Stimulated activated CD8-positive, alpha-beta memory T cell treated with anti-CD3 and anti-CD28 coated beads, Interleukin-15, amount 100 ng/mL, for 24 hours (primary cell): Measurements from ENCODE around the gene PKP3.

Source experiments
- DNase-seq: peaks from one replicate; pipeline ENCODE4 v3.0.0-alpha.2; 2020; ENCODE audit warnings: low read depth

Gene PKP3

DNA sequence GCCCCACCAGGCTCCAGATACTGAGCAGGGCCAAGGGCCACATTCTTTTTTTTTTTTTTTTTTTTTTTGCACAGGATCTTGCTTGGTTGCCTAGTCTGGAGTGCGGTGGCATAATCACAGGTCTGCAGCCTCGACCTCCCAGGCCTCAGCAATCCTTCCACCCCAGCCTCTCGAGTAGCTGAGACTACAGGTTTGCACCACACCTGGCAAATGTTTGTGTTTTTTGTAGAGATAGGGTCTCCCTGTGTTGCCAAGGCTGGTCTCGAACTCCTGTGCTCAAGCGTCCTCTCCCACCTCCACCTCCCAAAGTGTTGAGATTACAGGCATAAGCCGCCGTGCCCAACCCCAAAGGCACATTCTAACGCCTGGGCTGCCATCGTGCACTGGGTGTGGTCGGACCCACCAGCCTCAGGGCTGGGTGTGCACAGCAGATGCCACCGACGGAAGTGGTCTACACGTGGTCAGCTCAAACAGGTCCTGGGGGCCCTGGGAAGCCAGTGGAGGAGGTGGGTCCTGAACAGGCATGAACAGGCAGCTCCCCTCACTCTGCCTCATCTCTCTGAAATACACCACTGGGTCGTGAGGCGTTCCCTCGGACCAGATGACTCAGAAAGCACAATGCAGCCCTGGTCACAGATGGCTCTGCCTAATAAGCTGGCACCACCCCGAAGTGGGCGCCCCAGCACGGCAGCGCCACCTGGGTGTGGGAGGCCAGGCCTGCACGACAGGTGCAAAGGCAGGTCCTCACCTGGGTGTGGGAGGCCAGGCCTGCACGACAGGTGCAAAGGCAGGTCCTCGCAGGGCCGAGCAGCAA is 29.9 kb upstream of the PKP3 start:
- no peak for DNase-seq

DNA sequence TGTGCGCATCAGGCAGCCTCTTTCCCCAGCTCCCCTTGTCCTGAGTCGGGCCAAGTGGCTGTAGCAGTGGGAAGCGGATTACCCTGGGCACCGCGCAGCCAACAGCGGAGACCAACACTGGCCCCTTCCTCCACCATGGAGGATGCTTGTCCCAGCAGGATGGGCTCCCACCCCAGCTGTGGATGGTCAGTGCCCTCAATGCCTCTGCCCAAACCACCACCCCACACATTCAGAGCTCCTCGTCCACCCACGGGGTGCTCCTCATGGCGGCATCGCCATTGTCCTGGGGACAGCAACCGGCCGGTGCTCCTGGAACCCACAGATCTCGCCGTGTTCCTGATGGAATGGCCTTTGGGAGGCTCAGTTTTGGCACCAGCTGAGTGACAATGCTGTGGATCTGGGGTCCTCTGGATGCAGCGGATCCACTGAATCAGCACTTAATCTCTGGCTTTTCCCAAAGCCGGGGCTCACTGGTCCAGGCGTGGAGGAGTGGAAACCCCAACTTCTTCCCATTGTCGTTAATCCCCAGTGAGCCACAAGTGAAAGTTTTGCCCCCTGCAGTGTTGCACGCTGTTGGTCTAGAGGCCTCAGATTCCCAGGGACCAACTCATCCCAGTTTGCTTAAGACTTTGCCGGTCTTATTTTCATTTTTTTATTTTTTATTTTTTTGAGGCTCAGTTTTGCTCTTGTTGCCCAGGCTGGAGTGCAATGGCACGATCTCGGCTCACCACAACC is 28.9 kb upstream of the PKP3 start:
- DNase-seq = no peak

DNA sequence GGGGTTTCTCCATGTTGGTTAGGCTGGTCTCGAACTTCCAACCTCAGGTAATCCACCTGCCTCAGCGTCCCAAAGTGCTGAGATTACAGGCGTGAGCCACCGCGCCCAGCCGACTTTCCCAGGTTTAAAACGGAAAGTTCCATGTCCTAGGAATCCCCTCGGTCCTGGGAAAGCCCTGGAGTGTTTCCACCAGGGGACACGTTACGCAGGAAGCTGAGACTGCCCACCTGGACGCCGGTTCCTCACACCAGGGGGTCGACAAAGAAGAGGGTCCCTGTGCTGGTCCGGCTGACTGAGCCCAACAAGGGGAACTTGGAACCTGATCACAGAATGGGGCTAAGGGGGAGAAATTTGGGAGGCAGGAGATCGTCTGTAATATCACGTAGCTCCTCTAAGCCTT is 28.2 kb upstream of the PKP3 start:
- no peak for DNase-seq

DNA sequence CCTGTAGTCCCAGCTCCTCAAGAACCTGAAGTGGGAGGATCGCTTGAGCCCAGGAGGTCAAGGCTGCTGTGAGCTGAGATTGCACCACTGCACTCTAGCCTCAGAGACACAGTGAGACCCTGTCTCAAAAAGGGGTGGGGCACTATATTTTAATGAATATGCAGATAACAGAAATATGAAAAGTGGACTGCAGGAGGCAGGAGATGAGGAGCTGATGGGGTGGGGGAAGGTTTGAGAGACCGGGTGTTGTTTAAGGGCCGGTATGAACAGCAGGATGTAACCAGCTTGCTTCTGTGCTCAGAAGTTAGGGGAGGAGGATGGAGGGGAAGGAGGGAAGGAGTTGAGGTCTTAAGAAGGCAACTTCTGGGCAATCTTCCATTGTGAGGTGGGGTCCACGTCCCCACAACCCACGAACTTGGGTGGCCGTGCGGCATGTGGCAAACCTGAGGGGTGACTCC is 26.0 kb upstream of the PKP3 start:
- no peak for DNase-seq

DNA sequence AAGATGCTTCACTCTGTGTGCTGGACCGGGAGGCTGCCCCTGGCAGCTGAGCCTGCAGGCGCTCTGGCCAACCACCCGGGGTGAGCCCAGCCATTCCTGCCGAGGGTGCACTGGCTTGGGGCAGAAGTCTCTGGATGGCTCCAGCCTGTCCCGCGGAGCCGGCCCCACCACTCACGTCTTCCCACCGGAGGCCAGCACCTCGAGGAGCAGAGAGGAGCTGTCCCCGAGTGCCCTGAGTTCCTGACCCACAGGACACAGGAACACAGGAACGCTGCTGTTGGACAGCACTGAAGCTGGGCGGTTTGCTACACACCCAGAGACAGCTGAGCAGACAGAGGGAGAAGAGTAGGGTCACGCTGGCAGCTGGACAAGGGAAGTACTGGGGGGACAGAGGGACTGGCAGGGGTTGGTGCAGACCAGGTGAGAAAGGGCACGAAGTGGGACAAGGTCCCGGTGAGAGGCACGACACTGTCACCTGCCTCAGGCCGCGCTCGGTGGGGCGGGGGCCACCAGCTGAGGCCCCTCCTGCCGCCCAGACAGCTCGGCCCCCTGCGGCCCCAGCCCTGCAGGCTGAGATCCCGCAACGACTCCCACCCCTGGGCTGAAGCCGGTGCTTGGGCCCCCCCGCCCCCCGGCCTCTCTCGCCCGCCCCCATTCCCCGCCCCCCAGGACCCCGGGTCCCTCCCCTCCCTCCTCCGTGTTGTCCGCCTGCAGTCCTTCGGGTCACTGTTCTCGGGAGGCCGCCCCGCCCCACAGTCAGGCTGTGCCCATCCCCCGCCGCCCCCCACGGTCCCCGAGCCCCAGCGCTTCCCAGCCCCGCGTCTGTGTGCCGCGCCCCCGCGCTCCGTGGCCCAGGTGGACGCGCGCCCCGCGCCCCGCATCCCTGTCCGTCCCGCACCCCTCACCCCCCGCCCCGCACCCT is 25.3 kb upstream of the PKP3 start:
- no peak for DNase-seq

DNA sequence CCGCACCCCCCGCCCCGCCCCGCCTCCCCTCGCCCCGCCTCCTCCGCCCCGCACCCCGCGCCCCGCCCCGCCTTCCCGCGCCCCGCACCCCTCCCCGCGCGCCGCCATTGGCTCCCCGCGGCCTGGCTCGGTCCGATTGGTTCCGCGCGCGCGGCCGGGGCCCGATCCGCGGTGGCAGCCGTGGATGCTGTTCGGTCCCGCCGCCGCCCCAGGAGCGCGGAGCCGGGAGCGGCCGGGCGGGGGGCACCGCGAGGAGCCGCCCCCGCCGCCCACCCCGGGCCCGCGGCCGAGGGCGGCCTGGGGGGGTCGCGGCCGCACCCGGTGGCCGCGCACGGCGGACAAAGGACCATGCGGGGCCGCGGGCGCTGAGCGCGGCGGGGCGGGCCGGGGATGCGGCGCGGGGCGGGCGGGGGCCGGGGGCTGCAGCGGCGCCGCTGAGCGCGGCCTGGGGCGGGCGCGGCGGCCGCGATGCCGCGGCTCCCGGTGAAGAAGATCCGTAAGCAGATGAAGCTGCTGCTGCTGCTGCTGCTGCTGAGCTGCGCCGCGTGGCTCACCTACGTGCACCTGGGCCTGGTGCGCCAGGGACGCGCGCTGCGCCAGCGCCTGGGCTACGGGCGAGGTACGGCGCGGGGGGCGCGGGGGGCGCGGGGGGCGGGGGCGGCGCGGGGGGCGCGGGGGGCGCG is 24.5 kb upstream of the PKP3 start, which contains the start of gene B4GALNT4:
B4GALNT4 (plus strand) TSS at position 164 of the 683 bp plus-strand sequence; CDS start at position 469, 305 bp downstream.
- no peak for DNase-seq

DNA sequence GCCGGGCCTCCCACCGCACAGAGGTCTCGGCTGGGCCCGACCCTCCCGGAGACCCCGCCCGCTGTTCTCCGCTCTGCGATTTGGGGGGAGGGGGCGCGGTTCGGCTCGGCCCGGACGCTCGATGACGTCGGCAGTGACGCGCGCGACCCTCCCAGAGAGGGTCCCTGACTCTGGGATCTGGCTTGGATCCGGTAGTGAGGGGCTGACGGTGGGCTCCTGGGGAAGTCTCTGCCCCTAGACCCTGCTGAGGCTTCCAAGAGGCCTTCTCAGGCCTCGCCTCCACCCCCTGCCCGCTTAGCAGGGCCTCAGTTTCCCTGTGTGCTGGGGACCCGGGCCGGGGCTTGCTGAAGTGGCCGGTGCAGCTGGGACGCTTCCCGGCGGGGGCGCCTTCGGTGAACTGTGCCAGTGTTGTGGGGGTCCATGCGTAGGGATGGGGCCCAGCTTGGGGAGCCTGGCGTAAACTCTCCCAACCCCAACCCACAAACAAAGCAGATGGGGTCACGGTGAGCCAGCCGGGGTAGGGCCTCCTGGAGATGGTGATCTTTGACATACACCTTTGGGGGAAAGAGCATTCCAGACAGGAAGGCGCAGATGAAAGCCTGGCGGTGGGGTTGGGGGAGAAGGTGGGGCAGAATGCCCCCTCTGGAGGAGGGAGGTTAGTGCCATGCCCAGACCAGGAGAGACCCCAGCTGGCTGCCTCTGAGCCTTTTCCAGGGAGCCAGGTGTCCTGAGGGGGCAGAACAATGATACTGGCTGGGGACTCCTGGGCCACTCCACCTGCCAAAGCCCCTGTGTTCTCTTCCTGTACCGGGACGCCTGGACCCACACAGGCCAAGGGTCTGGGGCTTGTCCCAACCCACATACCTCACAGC is 23.7 kb upstream of the PKP3 start:
- DNase-seq = no peak

DNA sequence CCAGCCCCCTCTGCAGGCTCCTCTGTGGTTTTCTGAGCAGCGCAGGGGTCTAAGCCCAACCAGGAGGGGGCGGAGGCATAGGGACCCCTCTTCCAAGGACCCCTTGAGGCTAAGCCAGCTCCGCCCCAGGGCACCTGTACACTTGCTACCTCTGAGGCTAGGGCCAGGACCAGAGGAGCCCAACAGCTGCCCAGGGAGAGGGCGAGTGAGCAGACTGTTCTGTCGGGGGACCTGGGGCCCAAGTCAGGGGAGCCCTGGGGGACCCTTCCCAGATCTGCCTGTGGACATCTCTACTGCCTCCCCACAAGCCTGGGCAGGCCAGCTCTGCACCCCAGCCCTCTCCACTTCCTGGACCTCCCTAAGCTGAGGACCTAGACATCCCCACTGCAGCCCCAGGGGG is 23.0 kb upstream of the PKP3 start:
- no peak for DNase-seq

DNA sequence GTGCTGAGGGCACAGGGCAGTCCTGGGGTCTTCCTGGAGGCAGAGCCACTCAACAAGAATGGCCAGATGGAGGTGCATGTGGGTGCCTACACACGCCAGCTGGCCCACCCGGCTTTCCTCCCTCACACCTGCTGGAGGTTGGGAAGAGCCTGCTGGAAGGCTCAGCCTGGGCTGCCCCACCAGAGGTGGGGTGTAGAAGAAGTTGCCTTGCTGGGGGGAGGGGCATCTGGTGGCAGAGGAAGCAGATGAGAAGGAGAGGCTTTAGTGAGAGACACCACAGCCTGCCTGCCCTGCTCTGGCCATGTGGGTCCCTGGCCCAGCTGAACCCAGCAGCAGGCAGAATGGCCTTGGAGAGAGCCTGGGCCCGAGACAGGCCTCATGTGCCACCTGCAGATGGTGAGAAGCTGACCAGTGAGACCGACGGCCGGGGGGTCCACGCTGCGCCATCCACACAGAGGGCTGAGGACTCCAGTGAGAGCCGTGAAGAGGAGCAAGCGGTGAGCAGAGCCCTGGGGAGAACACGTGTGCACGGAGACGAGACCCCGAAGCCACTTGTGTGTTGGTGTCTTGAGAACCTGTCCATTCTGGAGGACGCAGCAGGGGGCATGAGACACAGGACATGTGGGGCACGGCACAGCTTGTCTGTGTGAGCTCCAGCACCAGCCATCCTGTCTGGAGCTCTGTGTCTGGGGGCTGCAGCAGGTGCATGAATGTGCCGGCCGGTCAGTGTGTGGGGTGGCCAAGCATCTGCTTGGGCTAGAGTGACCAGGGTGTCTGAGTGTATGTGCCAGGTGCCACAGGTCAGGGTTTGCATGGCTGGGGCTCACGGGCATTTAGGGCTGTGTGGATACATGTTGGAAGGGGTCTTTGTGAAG is 22.1 kb upstream of the PKP3 start:
- DNase-seq = no peak

DNA sequence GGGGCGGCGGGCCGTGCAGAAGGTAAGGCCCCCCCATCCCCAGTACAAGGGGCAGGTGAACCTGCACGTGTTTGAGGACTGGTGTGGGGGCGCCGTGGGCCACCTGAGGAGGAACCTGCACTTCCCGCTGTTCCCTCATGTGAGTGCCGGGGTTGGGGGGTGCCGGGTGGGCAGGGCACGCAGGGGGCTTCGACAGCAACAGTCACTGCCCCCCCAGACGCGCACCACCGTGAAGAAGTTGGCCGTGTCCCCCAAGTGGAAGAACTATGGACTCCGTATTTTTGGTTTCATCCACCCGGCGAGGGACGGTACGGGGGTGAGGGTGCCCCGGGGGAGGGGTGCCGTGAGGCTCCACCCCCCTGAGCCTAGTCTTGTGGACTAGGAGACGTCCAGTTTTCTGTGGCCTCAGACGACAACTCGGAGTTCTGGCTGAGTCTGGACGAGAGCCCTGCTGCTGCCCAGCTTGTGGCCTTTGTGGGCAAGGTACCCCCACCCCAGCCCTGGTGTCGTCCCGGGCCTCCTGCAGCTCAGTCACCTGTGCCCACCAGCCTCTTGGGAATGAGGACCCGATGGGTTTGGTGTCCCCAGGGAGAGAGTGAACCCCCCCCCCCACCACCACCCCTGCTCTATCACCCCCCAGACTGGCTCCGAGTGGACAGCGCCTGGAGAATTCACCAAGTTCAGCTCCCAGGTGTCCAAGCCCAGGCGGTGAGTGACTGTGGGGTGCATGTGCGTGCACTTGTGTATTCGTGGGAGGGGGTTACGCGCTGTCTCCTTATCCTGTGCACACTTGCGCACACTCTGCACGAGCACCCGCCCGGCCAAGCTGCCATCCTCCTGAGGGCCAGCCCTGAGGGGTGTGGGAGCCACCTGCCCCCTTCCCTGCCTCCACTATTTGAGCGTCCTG is 20.9 kb upstream of the PKP3 start:
- no peak for DNase-seq

DNA sequence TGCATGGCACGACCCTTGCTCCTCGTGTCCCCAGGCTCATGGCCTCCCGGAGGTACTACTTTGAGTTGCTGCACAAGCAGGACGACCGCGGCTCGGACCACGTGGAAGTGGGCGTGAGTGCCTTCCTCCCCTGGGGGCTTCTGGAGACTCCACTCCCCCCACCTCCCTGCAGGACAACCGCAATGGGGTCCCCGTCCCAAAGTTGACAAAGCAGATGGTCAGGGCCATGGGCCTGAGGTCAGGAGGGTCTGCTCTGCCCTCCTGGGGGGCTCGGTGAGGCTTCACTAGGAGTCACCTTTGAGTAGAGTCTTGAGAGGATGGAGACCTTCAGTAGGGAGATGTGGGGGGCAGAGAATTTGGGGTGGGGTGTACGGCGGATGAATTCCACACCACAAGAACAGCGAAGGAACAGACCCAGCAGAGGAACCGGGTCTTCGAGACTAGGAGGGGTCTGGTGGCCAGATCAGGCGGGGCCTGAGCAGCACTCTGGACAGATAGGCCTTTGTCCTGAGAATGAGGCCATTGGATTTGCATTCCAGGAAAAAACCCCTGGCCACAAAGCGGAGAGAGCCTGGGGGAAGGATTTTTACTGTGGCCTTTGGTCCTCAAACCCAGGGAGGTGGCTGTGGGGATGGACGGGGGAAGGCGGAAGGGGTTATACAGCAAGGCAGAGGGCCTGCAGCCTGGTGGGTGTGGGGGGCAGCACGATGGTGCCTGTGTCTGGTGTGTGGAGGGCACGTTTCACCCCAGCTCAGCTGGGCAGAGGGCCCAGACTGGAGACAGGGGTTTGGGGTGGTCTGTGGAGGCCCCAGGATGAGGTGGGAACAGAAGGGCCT is 20.1 kb upstream of the PKP3 start:
- no peak for DNase-seq

DNA sequence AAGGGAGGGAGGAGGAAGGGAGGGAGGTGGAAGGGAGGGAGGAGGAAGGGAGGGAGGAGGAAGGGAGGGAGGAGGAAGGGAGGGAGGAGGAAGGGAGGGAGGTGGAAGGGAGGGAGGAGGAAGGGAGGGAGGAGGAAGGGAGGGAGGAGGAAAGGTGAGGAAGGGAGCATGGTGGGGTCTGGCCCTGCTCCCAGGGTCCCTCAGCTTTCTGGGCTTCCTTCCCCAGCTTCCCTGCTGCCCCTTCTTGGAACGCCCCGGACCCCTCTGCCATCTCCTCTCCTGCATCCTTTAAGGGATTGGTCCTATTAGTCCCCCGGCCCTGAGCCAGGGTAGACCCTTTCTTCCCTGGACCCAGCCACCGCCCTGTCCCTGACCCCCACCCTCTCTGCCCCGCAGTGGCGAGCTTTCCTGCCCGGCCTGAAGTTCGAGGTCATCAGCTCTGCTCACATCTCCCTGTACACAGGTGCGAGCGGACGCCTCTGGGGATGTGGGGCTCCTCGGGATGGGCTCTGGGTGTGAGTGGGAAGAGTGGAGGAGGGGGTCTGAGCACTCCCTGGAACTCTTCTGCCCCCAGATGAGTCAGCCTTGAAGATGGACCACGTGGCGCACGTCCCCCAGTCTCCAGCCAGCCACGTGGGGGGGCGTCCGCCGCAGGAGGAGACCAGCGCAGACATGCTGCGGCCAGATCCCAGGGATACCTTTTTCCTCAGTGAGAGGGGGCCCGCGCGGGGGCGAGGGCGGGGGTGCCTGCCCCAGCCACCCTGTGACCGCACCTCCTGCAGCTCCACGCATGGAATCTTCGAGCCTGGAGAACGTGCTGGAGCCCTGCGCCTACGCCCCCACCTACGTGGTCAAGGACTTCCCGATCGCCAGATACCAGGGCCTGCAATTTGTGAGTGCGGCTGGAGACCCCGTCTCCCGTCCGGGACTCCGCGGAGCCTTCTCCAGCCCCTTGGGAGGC is 18.7 kb upstream of the PKP3 start:
- DNase-seq = no peak

DNA sequence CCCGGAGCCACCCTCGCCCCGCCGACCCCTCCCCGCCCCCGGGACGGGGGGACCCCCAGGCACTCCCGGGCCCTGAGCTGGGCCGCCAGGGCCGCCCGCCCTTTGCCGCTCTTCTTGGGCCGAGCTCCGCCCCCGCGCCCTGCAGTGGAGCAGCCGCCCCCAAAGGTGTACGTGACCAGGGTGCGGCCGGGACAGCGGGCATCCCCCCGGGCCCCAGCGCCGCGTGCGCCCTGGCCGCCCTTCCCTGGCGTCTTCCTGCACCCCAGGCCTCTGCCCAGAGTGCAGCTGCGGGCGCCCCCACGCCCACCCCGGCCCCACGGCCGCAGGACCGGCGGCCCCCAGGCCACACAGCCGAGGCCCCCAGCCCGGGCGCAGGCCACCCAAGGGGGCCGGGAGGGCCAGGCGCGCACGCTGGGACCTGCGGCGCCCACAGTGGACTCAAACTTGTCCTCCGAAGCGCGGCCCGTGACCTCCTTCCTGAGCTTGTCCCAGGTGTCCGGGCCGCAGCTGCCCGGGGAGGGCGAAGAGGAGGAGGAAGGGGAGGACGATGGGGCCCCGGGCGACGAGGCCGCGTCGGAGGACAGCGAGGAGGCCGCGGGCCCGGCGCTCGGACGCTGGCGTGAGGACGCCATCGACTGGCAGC is 17.4 kb upstream of the PKP3 start:
- no peak for DNase-seq

DNA sequence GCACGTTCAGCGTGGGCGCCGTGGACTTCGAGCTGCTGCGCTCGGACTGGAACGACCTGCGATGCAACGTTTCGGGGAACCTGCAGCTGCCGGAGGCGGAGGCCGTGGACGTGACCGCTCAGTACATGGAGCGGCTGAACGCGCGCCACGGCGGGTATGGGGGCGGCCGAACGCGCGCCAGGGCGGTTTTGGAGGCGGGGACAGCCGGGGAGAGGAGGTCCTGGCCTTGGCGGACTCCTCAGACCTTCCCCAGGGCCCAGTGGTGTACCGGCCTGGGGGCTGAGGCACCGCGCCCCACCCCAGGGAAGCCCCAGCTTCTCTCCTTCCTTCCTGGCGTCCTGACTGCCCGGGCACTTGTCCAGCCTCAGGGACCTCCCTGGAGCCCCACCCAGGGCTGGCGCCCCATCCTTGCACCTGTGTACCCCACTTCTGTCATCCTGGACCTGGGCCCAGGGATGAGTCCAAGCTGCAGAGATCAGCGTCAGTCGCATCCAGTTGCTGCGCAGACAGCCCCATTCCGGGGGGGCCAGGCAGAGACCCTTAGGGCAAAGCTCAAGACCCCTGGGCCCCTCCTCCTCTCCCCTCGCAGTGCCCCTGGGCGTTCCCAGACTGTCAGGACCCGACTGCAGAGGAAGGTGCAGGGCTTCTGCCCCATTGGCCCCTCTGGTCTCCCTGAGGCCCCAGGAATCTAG is 16.7 kb upstream of the PKP3 start:
- no peak for DNase-seq

DNA sequence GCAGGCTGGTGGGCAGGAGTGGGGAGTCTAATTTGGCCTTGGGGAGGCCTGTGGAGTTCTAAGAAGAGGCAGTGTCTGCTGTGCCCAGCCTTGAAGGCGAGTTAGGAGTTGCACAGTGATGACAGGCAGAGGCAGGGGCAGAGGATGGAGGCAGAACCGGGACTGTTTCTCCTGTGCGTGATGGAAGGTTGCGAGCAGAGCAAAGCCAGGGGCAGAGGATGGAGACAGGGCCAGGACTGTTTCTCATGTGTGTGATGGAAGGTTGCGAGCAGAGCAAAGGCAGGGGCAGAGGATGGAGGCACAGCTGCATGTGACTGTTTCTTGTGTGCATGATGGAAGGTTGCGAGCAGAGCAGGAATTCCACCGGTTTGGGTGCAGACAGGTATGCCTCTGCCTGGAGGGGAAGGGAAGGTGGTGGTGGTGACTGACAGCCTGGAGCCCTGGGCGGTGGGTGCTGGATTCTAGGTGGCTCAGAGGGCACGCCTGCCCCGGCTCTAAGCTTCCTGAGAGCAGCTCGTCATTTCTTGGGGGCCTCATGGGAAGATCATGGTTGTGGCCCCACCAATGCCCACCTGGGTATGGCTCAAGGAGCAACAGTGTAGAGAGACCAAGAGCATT is 16.0 kb upstream of the PKP3 start:
- DNase-seq = no peak
